Renal pelvis (tissue), 4 donors: ENCODE data around the gene CENATAC. TPM values are rescaled to one million over a fixed set of nuclear protein-coding genes. Genes with fewer than 3 reads are reported as not detected.
"Not testable (repeated sequence)": the region's sequence is repeated elsewhere in the genome, so short reads cannot be mapped to it uniquely, and the experiment has no call there.

Experiments
- DNase-seq: peaks from one replicate; pipeline ENCODE4 v3.0.0-alpha.2; 2013
- polyA plus RNA-seq, 3 donors: library from polyadenylated mRNA; unstranded; fragments of 120-200 nt; gene quantifications; one replicate each; pipeline ENCODE4 v1.2.1, GENCODE V29; 2013; ENCODE audit not compliant: insufficient read length in 3 of 3

CENATAC gene
- polyA plus RNA-seq, 3 donors, result 14.4 to 44.2 (median 40.8) TPM

- DNase-seq, result no peak
These were observed 13.1 kb upstream of the CENATAC start for GRCh38 chr11:118984825-118985224.

- DNase-seq, result no peak
These were observed 9.7 kb upstream of the CENATAC start for GRCh38 chr11:118988280-118988679.

GRCh38 chr11:118991486-118992038 lies 6.4 kb upstream of the CENATAC start:
- not testable (repeated sequence) for DNase-seq

- no peak for DNase-seq
These were observed 862 bp upstream of the CENATAC start for GRCh38 chr11:118996926-118997626.

GRCh38 chr11:118998388-118998717 lies 415 bp downstream of the CENATAC start:
- no peak for DNase-seq

GRCh38 chr11:118998822-118999221 lies 884 bp downstream of the CENATAC start:
- DNase-seq, result no peak

GRCh38 chr11:119000906-119001305 lies 3.0 kb downstream of the CENATAC start:
- DNase-seq, result no peak

- DNase-seq, result no peak
These were observed 8.7 kb downstream of the CENATAC start for GRCh38 chr11:119006656-119007055.

GRCh38 chr11:119011476-119012053 lies 13.6 kb downstream of the CENATAC start:
- DNase-seq, result no peak

- DNase-seq, result no peak
These were observed 14.8 kb downstream of the CENATAC start for GRCh38 chr11:119012629-119013170.

GRCh38 chr11:119014209-119014924 lies 16.4 kb downstream of the CENATAC start:
- DNase-seq, result no peak

GRCh38 chr11:119015054-119015611 lies 17.2 kb downstream of the CENATAC start:
- no peak for DNase-seq

GRCh38 chr11:119016216-119017009 lies 18.5 kb downstream of the CENATAC start:
- no peak for DNase-seq

GRCh38 chr11:119017377-119017776 lies 19.4 kb downstream of the CENATAC start:
- DNase-seq, result not testable (repeated sequence)

GRCh38 chr11:119018074-119018938 lies 20.4 kb downstream of the CENATAC start, which contains the start of the genes RPS25 and TRAPPC4:
Gene RPS25 (minus strand): TSS chr11:119018343. CDS start chr11:119018284, 59 bp downstream.
Gene TRAPPC4 (plus strand): TSS chr11:119018766. CDS start chr11:119018796, 30 bp downstream.
- peak; percentile 96 for DNase-seq

GRCh38 chr11:119019996-119020395 lies 22.1 kb downstream of the CENATAC start:
- no peak for DNase-seq

GRCh38 chr11:119021631-119022030 lies 23.7 kb downstream of the CENATAC start:
- no peak for DNase-seq

- DNase-seq, result no peak
These were observed 25.8 kb downstream of the CENATAC start for GRCh38 chr11:119023741-119024140.

- DNase-seq, result no peak
These were observed 26.6 kb downstream of the CENATAC start for GRCh38 chr11:119024430-119025098.

- DNase-seq, result no peak
These were observed 27.1 kb downstream of the CENATAC start for GRCh38 chr11:119025099-119025473.
